Measurements from ENCODE around the gene CD48.

CD48 gene

DNA sequence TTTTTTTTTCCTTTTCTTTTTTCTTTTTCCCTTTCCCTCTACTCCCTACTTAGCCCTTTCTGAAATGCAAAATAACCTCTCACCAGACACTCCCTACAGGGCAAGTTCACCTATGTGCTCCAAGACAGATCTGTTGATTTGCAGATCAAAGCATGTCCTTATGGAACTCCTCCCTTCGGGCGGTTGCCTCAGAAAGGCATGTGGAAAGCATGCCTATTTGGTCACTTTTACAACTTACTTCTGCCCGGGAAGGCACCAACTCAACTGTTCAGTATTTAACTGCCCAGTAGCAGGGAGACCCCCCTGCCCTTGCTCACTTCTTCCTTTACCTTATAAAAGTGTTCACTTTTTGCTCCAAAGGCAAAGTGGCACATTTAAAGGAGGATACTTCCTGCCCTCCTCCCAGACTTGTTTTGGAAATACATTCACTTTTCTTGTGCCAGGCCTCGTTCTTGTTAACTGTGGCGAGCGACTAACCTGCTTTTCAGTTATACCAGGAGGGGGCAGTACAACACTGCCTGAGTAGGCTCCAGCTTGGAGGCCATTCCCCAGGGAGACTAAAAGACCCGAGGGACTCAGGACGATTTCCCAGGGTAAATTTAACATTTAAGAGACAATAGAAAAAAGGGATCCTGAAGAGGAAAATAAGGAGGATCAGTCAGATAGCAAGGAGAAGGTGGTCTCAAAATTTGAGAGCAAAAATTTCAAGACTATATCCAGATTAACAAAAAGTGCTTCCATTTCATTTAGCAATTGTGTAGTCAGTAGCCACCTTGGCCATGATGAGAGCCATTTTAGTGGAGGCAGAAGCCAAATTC lies 15.1 kb upstream of the CD48 start:
- WGBS, 2 experiments, result 13 to 14% methylated on average over 8 of the region's 8 CpGs
- Histone ChIP-seq H3K4me1 (ENCODE audit: control insufficient read depth, insufficient read depth, low read length) (peaks cover 11% of the 10 kb centered on the region), H3K27me3 (ENCODE audit: control insufficient read depth, insufficient read depth, low read length, poor library complexity, severe bottlenecking) (no peaks in the 10 kb centered on the region), H3K36me3 (ENCODE audit: control insufficient read depth, insufficient read depth, low read length) (no peaks in the 10 kb centered on the region), H3K4me3 (ENCODE audit: insufficient read depth, low read depth, low read length) (no peak overlapping the region), H3K9me3 (ENCODE audit: control insufficient read depth, low read length) (no peaks in the 10 kb centered on the region), H3K27ac (ENCODE audit: insufficient read depth, low read depth, low read length, poor library complexity, severe bottlenecking) (no peak overlapping the region)

DNA sequence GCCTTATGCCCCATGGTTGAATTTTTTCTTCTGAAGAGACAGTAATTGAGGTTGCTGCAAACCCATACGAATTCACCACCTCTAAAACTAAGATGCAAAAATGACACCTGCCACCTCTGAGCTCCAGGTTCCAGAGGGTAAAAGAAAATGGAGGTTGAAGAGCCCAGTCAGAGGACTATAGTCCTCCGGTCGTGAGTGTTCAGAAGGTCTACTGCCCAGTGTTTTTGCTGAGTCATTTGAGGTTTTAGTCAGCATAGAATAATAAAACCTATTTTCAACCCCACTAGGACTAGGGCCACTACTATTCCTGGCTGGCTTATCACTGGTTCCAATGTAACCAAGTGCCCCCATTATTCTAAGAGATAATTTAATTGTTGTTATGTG lies 14.5 kb upstream of the CD48 start:
- Histone ChIP-seq H3K4me3 (ENCODE audit: insufficient read depth, low read depth, low read length) (no peak overlapping the region), H3K9me3 (ENCODE audit: control insufficient read depth, low read length) (no peaks in the 10 kb centered on the region), H3K27ac (ENCODE audit: insufficient read depth, low read depth, low read length, poor library complexity, severe bottlenecking) (no peak overlapping the region), H3K36me3 (ENCODE audit: control insufficient read depth, insufficient read depth, low read length) (no peaks in the 10 kb centered on the region), H3K27me3 (ENCODE audit: control insufficient read depth, insufficient read depth, low read length, poor library complexity, severe bottlenecking) (no peaks in the 10 kb centered on the region), H3K4me1 (ENCODE audit: control insufficient read depth, insufficient read depth, low read length) (peaks cover 11% of the 10 kb centered on the region)
- 70 to 80% methylated on average over 3 of the region's 3 CpGs for WGBS, 2 experiments

DNA sequence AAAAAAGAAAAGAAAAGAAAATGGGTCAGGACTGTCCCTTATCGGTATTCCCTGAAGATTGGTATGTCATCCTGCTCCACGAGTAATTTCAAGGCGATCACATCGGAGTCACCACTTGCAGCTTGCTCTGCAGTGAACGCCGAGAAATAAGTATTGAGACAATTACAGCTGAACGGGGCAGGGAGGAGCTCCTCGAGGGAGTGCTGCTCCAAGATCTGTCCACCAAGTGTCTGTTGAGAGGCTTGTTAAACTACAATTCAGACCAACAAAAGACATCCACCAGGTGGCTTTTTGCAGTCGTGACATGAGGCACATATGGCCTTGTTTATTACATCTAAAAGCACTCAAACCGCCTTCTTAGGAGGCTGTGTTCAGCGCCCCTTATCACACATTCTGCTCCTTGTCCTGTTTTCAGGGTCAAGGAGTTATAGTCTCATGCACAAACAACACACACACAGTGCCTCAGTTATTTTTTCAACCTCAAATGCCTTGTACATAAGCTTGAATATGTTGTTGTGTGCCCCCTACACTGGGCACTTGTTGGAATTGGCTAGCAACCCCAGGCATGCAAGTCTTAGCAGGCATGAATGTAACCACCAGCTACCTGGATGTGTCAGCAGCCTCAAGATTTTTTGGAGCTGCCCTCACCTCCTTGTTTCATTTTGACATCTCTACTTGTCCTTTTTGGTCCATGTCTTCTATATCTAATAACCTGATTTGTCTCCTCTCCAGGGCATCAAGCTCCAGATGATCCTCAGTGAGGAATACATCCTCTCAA lies 13.0 kb upstream of the CD48 start:
- H3K4me1 ChIP-seq (ENCODE audit: control insufficient read depth, insufficient read depth, low read length), result peaks cover 11% of the 10 kb centered on the region
- no peak overlapping the region for H3K4me3 ChIP-seq (ENCODE audit: insufficient read depth, low read depth, low read length)
- no peak overlapping the region for H3K27ac ChIP-seq (ENCODE audit: insufficient read depth, low read depth, low read length, poor library complexity, severe bottlenecking)
- no peaks in the 10 kb centered on the region for H3K36me3 ChIP-seq (ENCODE audit: control insufficient read depth, insufficient read depth, low read length)
- 88 to 89% methylated on average over 11 of the region's 11 CpGs for WGBS, 2 experiments
- no peaks in the 10 kb centered on the region for H3K9me3 ChIP-seq (ENCODE audit: control insufficient read depth, low read length)
- H3K27me3 ChIP-seq (ENCODE audit: control insufficient read depth, insufficient read depth, low read length, poor library complexity, severe bottlenecking), result no peaks in the 10 kb centered on the region

DNA sequence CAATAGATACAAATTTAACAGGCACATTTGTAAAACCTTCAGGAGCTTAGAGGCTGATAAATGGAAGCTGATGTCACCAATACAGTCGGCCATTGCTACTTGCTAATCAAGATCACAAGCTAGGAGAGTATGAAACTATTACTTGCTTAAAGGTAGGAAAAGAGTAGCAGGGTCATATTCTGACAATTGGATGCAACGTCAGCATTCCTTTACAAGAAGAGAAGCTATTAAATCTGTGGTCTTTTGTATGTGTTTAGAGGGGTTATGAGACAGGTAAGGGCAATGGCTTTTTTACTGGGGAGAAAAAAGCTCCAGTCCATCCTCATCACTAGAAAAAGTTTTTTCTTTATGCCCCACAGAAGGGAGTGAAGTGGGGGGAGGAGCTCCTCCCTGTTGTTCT lies 11.7 kb upstream of the CD48 start:
- 90 to 95% methylated on average over 2 of the region's 2 CpGs for WGBS, 2 experiments
- no peaks in the 10 kb centered on the region for H3K27me3 ChIP-seq (ENCODE audit: control insufficient read depth, insufficient read depth, low read length, poor library complexity, severe bottlenecking)
- peaks cover 11% of the 10 kb centered on the region for H3K4me1 ChIP-seq (ENCODE audit: control insufficient read depth, insufficient read depth, low read length)
- H3K36me3 ChIP-seq (ENCODE audit: control insufficient read depth, insufficient read depth, low read length), result no peaks in the 10 kb centered on the region
- no peak overlapping the region for H3K4me3 ChIP-seq (ENCODE audit: insufficient read depth, low read depth, low read length)
- no peak overlapping the region for H3K27ac ChIP-seq (ENCODE audit: insufficient read depth, low read depth, low read length, poor library complexity, severe bottlenecking)
- H3K9me3 ChIP-seq (ENCODE audit: control insufficient read depth, low read length), result no peaks in the 10 kb centered on the region

DNA sequence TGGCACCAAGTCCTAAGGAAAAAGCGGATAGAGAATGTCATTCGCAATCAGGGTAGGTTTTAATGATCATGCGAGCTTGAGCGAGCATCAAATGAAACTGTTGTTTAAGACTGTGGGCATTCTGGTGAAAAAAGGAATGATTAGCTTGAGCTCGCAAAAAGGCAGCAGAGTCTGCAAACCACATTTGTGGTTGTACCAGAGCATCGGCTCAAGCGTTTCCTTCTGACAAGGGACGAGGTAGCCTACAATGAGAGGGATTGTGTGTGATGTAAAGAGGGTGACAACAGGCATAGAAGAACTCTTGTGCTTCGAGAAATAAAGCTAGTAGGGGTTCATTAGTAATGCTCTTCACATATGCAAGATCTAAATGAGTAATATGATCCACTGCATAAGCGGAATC lies 11.1 kb upstream of the CD48 start:
- H3K4me3 ChIP-seq (ENCODE audit: insufficient read depth, low read depth, low read length), result no peak overlapping the region
- no peak overlapping the region for H3K27ac ChIP-seq (ENCODE audit: insufficient read depth, low read depth, low read length, poor library complexity, severe bottlenecking)

DNA sequence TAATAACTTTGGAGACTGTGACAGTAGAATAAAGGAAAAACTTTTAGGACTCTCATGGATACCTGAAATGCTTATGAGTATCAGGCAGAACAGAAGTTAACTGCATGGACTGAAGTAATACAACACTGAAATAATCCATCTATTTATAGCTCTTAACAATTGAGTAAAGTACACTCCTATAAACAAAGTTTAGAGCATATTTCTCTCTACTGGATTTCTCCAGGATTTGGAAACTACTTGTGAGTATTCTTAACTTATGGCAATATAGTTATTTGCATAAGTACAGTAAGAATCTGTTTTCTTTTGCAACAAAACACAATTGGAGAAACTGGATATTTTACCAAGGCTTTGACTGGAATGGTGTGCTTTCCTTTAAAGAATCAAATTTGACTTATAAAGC lies 9.9 kb upstream of the CD48 start:
- Histone ChIP-seq H3K4me1 (ENCODE audit: control insufficient read depth, insufficient read depth, low read length) (peaks cover 11% of the 10 kb centered on the region), H3K36me3 (ENCODE audit: control insufficient read depth, insufficient read depth, low read length) (no peaks in the 10 kb centered on the region), H3K27me3 (ENCODE audit: control insufficient read depth, insufficient read depth, low read length, poor library complexity, severe bottlenecking) (no peaks in the 10 kb centered on the region), H3K9me3 (ENCODE audit: control insufficient read depth, low read length) (no peaks in the 10 kb centered on the region), H3K4me3 (ENCODE audit: insufficient read depth, low read depth, low read length) (no peak overlapping the region), H3K27ac (ENCODE audit: insufficient read depth, low read depth, low read length, poor library complexity, severe bottlenecking) (no peak overlapping the region)

More for the DNA sequence above, 11.1 kb upstream of the CD48 start:
- H3K36me3 ChIP-seq (ENCODE audit: control insufficient read depth, insufficient read depth, low read length), result no peaks in the 10 kb centered on the region
- H3K4me1 ChIP-seq (ENCODE audit: control insufficient read depth, insufficient read depth, low read length), result peaks cover 11% of the 10 kb centered on the region
- H3K9me3 ChIP-seq (ENCODE audit: control insufficient read depth, low read length), result no peaks in the 10 kb centered on the region
- no peaks in the 10 kb centered on the region for H3K27me3 ChIP-seq (ENCODE audit: control insufficient read depth, insufficient read depth, low read length, poor library complexity, severe bottlenecking)
- 79 to 80% methylated on average over 10 of the region's 10 CpGs for WGBS, 2 experiments

DNA sequence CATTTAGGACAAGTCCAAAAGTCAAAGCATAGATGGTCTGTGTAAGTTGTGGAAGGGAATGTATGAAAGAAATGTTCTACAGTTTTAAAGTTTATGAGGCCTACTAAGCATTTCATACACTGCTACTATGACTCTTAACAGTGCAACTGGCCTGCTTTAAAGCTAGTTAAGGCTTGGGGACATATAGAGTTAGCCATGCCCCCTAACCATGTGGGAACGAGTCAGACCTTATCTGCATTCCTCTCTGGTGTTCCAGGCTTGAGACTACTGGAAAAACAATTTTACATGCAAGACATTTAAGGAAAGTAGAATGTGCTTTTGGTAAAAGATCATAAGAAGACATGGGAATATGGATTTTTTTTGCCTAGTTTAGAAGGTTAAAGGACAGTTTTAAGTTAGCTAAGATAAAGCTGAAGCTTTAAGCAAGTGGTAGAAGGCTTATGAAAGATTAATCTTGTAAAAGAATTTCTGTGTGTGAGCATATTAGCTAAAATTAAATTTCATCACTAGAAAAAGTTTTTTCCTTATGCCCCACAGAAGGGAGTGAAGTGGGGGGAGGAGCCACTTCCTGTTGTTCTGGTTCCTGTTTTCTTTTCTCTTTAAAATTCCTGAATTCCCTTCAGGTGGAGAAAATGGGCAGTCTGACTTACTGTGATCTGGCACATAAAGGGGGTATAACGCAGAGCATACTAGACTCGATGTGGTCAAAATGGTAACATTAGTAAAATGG lies 8.9 kb upstream of the CD48 start:
- H3K4me3 ChIP-seq (ENCODE audit: insufficient read depth, low read depth, low read length), result no peak overlapping the region
- H3K4me1 ChIP-seq (ENCODE audit: control insufficient read depth, insufficient read depth, low read length), result peaks cover 11% of the 10 kb centered on the region
- H3K27me3 ChIP-seq (ENCODE audit: control insufficient read depth, insufficient read depth, low read length, poor library complexity, severe bottlenecking), result no peaks in the 10 kb centered on the region
- H3K9me3 ChIP-seq (ENCODE audit: control insufficient read depth, low read length), result no peaks in the 10 kb centered on the region
- no peaks in the 10 kb centered on the region for H3K36me3 ChIP-seq (ENCODE audit: control insufficient read depth, insufficient read depth, low read length)
- 92% methylated on average over 3 of the region's 3 CpGs for WGBS, 2 experiments
- no peak overlapping the region for H3K27ac ChIP-seq (ENCODE audit: insufficient read depth, low read depth, low read length, poor library complexity, severe bottlenecking)

DNA sequence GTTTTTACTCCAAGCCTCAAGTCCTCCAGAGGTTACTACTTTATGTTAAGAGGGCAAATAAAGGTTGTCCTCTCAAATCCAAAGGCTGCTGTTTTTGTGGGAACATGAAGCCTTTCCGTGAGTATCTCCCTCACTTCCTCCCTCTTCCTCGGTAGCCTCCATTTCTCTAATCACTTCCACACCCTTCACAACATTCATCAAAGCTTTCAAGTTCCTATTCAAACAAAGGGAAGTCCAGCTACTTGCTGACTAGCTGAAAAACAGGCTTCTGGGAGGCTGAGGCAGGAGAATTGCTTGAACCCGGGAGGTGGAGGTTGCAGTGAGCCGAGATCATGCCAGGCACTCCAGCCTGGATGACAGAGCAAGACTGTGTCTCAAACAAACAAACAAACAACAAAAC lies 6.6 kb upstream of the CD48 start:
- Histone ChIP-seq H3K27me3 (ENCODE audit: control insufficient read depth, insufficient read depth, low read length, poor library complexity, severe bottlenecking) (no peaks in the 10 kb centered on the region), H3K27ac (ENCODE audit: insufficient read depth, low read depth, low read length, poor library complexity, severe bottlenecking) (no peak overlapping the region), H3K36me3 (ENCODE audit: control insufficient read depth, insufficient read depth, low read length) (no peaks in the 10 kb centered on the region), H3K4me1 (ENCODE audit: control insufficient read depth, insufficient read depth, low read length) (peaks cover 7% of the 10 kb centered on the region), H3K4me3 (ENCODE audit: insufficient read depth, low read depth, low read length) (no peak overlapping the region), H3K9me3 (ENCODE audit: control insufficient read depth, low read length) (no peaks in the 10 kb centered on the region)
- 87 to 89% methylated on average over 4 of the region's 4 CpGs for WGBS, 2 experiments

DNA sequence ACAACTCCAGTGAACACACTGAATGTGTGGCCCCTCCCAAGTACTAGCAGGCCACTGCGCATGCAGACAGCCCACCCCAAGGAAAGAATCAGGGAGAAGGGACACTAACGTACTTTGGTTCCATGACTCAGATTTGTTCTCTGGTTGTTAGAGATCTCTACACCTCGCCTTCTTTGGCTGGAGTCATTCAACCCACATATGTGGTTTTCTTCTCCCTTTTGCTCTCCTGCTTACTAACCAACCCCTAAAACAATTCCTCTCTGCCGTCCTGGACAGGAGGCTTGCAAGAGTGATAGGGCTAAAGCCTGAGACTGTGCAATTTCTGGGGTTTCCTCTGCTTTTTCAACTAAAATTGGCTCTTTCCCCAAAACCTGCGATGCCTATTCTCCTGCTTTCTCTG lies 5.7 kb upstream of the CD48 start:
- Histone ChIP-seq H3K4me1 (ENCODE audit: control insufficient read depth, insufficient read depth, low read length) (no peaks in the 10 kb centered on the region), H3K9me3 (ENCODE audit: control insufficient read depth, low read length) (no peaks in the 10 kb centered on the region), H3K36me3 (ENCODE audit: control insufficient read depth, insufficient read depth, low read length) (no peaks in the 10 kb centered on the region), H3K27me3 (ENCODE audit: control insufficient read depth, insufficient read depth, low read length, poor library complexity, severe bottlenecking) (no peaks in the 10 kb centered on the region), H3K27ac (ENCODE audit: insufficient read depth, low read depth, low read length, poor library complexity, severe bottlenecking) (no peak overlapping the region), H3K4me3 (ENCODE audit: insufficient read depth, low read depth, low read length) (no peak overlapping the region)
- WGBS, 2 experiments, result 85 to 90% methylated on average over 5 of the region's 5 CpGs

DNA sequence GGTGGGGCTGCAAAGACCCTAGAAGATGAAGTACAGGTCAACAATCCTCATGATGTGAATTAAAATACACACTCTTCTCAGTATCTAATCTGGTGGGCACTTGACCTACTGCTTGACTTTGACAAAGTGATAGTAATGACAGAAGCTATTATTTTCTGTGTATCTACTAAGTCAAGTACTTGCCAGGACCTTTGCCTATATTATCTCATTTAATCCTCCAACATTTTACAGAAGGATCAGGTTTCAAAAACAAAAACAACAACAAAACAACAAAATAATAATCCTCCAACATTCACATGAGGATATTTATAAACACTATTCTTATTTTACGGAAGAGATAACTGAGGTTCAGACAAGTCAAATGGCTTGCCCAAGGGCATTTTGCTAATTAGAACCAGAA lies 4.4 kb upstream of the CD48 start:
- Histone ChIP-seq H3K27me3 (ENCODE audit: control insufficient read depth, insufficient read depth, low read length, poor library complexity, severe bottlenecking) (no peaks in the 10 kb centered on the region), H3K4me1 (ENCODE audit: control insufficient read depth, insufficient read depth, low read length) (no peaks in the 10 kb centered on the region), H3K4me3 (ENCODE audit: insufficient read depth, low read depth, low read length) (no peak overlapping the region), H3K27ac (ENCODE audit: insufficient read depth, low read depth, low read length, poor library complexity, severe bottlenecking) (no peak overlapping the region), H3K36me3 (ENCODE audit: control insufficient read depth, insufficient read depth, low read length) (no peaks in the 10 kb centered on the region), H3K9me3 (ENCODE audit: control insufficient read depth, low read length) (no peaks in the 10 kb centered on the region)
- 97 to 98% methylated on average over 1 of the region's 1 CpG for WGBS, 2 experiments

Measured in ectodermal cell (in vitro differentiated cells).